Measurements from ENCODE around the gene STARD3. TPM values are rescaled to one million over a fixed set of nuclear protein-coding genes. Genes with fewer than 3 reads are reported as not detected.
A peak's percentile ranks its signal among the peaks of the same experiment; 100 is the strongest.
"Not testable (repeated sequence)": the region's sequence is repeated elsewhere in the genome, so short reads cannot be mapped to it uniquely, and the experiment has no call there.

The STARD3 gene
- total RNA-seq (2014; rRNA removed), result 36.4 and 46.0 TPM in 2 replicates
- polyA plus RNA-seq (2012), result 39.9 TPM

GRCh38 chr17:39636927-39637736, at the start of gene STARD3:
Gene STARD3 (plus strand): TSS chr17:39637144. CDS start chr17:39653532, 16,388 bp downstream.
- peak; percentile 77 for DNase-seq (ENCODE audit: low read depth)

- not testable (repeated sequence) for DNase-seq (ENCODE audit: low read depth)
These were observed 46.8 kb upstream of the STARD3 start for GRCh38 chr17:39590180-39590579.

- DNase-seq (ENCODE audit: low read depth), result peak; percentile 35
These were observed 44.7 kb upstream of the STARD3 start for GRCh38 chr17:39591958-39592954.

GRCh38 chr17:39593371-39593770, 43.6 kb upstream of the STARD3 start:
- DNase-seq (ENCODE audit: low read depth), result no peak

GRCh38 chr17:39595294-39595693, 41.6 kb upstream of the STARD3 start:
- no peak for DNase-seq (ENCODE audit: low read depth)

- DNase-seq (ENCODE audit: low read depth), result no peak
These were observed 40.9 kb upstream of the STARD3 start for GRCh38 chr17:39595928-39596510.

GRCh38 chr17:39596543-39597267, 40.2 kb upstream of the STARD3 start:
- DNase-seq (ENCODE audit: low read depth), result no peak

- DNase-seq (ENCODE audit: low read depth), result no peak
These were observed 39.4 kb upstream of the STARD3 start for GRCh38 chr17:39597372-39598046.

- DNase-seq (ENCODE audit: low read depth), result no peak
These were observed 38.9 kb upstream of the STARD3 start for GRCh38 chr17:39598047-39598481.

GRCh38 chr17:39598630-39599003, 38.3 kb upstream of the STARD3 start:
- DNase-seq (ENCODE audit: low read depth), result no peak

- no peak for DNase-seq (ENCODE audit: low read depth)
These were observed 37.8 kb upstream of the STARD3 start for GRCh38 chr17:39599004-39599664.

- DNase-seq (ENCODE audit: low read depth), result no peak
These were observed 37.2 kb upstream of the STARD3 start for GRCh38 chr17:39599665-39600231.

- DNase-seq (ENCODE audit: low read depth), result no peak
These were observed 36.5 kb upstream of the STARD3 start for GRCh38 chr17:39600288-39600996.

GRCh38 chr17:39600997-39601597, 35.8 kb upstream of the STARD3 start:
- no peak for DNase-seq (ENCODE audit: low read depth)

GRCh38 chr17:39601758-39602532, 35.0 kb upstream of the STARD3 start:
- no peak for DNase-seq (ENCODE audit: low read depth)

- DNase-seq (ENCODE audit: low read depth), result no peak
These were observed 34.2 kb upstream of the STARD3 start for GRCh38 chr17:39602533-39603303.
